ENCODE data around the gene BORCS5.

GRCh38 chr12:12461923-12462315 is 105.0 kb downstream of the BORCS5 start:
- no peak for TF ChIP-seq CTCF (conservative IDR thresholded peaks at IDR 0.05; ENCODE audit: low read depth, low read length)
- TF ChIP-seq EZH2 (IDR thresholded peaks at IDR 0.05; ENCODE audit: borderline replicate concordance, low read depth, low read length, poor library complexity, severe bottlenecking), result no peak

Data from A673 (cell line).